Inflammatory macrophage treated with lipopolysaccharide for 4 hours (primary cell): Measurements from ENCODE around the gene SH2D6.
A peak's percentile ranks its signal among the peaks of the same experiment; 100 is the strongest.
"Not testable (repeated sequence)": the region's sequence is repeated elsewhere in the genome, so short reads cannot be mapped to it uniquely, and the experiment has no call there.

Experiments
- DNase-seq: peaks from one replicate; pipeline ENCODE4 v3.0.0-alpha.2; 2020

Gene SH2D6

GRCh38 chr2:85422072-85422457 is 3.6 kb downstream of the SH2D6 start:
- no peak for DNase-seq

GRCh38 chr2:85423525-85423924 is 5.0 kb downstream of the SH2D6 start:
- no peak for DNase-seq

- no peak for DNase-seq
Measured at GRCh38 chr2:85425588-85425987, 7.1 kb downstream of the SH2D6 start.

DNA sequence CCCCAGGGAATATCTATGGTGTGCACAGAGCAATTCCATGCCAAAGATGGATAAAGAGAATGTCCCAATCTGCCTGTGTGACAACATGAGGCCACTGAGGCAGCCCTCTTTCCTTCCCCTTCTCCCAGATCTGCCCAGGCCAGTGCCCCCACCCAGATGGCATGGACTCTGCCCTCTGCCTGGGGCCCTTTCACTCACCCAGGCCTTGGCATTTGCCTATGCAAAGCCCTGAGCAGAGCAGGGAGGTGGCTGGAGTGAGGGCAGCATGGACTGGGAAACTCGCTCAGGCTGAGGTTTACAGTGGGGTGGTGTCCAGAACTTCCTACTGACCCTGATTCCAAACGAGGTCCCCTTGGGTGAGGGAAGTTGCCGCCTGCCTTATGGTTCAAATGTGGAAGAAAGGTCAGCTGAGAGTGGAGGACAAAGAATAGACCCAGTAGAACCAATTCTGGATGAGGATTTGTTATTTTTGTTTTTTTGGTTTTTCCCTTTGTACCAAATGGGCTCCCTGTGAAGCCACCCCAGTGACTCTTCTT is 8.9 kb downstream of the SH2D6 start:
- DNase-seq: no peak

- peak; percentile 95 for DNase-seq
Measured at GRCh38 chr2:85428343-85428881, 9.9 kb downstream of the SH2D6 start.

DNA sequence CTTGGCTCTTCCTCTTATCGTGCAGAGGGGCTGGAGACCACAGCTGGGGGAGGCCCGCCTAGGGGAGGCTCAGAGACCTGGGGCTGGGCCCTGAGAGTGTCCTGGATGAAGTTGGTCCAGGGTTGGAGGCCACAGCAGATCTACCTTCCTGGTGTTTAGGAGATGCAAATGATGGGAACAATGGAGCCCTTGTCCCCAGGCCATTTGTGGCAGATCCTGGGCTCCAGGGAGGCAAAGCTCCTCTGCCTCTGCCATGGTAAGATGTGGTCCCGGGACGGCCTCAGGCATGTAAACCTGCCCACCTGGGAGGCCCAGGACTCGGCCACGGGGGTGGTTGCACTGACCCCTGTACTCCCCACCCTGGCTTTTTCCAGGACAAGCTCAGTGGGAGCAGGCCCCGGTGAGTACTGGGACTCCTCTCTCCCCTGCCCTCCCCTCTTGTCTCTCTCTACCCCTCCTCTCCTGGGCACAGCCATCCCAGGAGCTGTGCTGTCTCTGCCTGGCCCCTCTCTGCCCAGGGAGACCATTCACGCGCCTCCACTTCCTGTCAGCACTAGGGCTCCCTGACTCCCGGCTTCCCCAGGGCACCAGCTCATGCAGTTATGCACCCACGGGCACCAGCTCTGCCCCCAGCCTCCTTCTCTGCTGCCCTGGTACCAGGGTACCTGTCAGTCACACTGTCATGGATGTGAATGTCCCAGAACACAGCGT is 10.9 kb downstream of the SH2D6 start:
- DNase-seq: no peak

DNA sequence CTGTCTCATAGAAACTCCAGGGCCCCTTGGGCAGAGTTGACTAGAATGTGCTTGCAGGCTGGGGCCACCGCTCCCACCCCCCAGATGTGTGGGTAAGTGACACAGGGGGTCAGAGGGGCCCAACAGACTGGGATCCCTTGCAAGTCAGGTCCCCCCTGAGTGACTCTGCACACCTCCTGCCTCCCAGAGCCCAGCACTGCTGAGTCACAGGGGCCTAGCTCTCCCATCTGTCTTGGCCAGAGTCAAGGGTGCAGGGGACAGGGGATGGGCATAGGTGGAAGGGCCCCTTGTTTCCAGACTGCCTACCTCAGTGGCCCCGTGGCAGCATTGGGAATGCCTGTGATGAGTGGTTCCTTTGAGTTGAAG is 11.4 kb downstream of the SH2D6 start:
- DNase-seq: no peak

- DNase-seq: no peak
Measured at GRCh38 chr2:85430752-85431569, 12.4 kb downstream of the SH2D6 start.

DNA sequence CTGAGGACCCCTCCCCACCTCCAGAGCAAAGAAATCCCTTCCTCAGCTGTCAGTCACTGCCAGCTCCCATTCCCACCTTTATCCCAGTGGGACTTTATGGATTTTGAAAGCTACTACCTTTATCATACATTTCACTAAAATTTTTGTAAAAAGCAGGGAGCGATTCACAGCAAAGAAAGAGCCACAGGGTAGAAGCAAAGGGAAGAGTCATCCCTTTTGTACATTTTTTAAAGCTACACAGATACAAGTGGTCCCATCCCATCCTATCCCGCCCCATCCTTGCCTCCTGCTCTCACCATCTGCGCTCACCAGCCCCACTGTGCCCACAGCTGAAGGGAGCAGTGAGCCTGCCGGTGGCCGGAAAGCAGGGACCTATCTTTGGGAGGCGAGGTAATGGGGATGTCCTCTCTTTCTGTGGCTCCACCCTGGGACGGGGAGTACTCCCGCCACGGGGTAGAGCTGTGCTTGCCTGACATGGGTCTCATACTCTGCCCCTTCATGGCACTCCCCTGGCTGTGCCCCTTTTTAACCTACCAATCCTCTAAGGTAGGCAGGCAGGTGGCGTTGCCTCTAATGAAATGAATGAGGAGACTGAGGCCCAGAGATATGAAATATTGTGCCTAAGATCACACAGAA is 13.2 kb downstream of the SH2D6 start:
- DNase-seq: no peak

DNA sequence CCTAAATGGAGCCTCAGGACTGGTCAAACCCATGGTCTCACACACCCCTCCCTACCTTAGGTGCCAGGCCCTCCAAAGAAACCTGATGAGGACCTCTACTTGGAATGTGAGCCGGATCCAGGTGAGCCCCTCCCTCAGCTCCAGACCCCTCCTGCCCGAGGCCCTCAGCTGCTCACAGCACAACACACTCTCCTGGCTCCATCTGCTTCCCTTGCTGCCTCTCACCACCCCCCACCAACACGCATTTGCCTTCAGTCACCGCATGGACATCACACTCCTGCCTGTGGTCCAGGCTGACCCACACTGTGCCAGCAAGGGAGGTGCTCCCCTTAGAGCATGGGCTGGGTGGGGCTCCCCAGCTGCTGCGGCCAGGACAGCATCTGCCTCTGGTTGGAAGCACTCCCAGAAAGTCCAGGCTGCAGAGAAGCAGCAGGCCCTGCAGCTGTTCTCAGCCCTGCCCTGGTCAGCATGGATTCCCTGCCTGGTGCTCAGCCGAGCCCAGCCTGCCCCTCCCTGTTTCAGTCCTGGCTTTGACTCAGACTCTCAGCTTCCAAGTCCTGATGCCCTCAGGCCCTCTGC is 15.1 kb downstream of the SH2D6 start:
- DNase-seq: no peak

GRCh38 chr2:85434696-85435095 is 16.2 kb downstream of the SH2D6 start:
- no peak for DNase-seq

GRCh38 chr2:85435220-85435958 is 16.9 kb downstream of the SH2D6 start:
- DNase-seq: no peak

DNA sequence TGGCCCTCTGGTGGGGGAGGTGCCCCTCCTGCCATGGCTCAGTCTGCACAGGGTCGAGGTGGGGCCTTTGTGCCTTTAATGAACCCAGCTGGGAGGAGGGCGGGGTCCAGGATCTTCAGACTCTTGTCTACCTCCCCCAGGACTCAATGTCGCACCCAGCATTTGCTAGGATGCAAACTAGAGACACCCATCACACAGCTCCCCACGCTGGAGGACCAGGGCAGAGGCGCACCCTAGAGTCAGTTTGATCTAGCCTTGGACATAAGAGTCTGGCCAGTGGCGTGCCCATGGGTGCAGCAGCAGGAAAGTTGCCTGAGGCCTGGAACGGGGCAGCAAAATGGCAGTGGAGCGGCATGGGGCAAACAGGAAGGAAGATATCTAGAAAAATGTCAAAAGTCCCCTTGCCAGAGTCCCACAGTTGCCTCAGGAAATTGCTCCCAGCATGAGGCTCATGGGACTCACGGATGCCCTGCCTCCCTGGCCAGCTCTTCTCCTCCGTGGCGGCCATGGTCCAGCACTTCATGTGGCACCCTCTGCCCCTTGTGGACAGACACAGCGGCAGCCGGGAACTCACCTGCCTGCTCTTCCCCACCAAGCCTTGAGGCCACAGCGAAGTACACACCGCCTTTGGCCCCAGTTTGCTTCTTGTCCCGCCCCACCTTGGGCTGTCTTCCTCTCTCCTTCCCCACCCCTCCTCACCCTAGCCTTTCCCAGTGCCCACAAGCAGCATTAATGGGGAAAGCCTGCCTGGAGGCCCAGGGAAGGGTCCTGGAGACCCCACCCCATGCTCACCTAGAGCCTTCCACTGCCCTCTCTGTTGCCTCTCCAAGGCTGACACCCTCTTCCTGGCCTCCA is 17.7 kb downstream of the SH2D6 start:
- no peak for DNase-seq

DNA sequence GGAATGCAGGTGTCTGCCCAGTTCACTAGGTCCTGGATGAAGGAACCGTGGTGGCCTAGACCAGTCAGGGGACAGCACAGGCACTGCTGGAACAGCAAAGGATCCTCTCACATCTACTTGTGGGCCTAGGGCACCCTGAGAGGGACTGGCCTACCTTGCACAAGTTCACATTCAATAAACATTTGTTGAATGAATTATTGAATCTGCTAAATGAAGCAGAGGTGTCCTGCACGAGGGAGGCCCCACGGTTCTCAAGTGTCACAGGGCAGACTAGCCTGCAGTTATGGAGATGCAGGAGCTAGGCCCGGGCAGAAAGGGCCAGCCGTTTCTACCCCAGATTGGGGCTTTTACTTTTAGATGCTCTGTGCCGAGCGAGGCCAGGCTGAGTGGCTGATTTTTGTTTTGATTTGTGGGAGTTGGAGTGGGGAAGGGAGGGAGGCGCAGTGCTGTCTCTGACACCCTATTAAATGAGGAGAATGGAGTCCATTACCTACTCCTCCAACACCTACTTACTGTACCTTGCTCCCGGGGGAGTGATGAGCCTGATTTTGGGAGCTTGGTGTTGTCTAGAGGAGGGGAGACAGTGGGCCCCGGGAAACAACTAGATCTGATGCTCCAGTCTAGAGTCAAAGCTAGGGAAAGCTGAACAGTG is 18.4 kb downstream of the SH2D6 start:
- no peak for DNase-seq

DNA sequence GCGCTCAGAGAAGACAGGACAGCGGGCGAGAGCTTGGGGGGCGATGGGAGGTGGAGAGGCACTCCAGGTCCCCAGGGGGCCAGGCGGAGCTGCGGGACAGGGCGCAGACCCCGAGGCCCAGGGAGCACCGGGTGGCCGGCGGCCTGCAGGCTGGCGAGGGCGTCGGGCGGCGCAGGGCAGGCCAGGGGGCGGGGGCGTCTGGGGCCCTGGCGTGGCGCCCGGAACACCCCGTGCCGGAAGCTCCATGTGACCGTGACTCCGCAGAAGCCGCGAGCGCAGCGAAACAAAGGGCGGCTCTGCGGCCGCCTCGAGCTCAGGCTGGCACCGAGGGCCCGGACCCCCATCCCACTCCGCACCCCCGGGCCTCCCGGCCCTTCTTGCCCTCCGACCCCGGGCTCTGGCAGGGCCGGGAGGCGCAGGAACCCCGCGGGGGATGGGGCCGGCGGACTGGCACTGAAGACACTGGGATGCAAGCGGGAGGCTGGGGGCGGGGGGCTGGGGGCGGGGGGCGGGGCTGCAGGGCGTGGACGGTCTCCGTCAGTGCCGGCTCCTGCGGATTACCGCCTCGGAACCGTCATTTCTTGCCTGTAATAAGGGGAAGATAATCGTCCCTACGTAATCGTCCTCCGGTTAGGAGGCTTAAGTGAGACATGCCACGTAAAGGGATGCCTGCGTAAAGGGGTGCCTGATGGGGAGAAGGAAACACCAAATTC is 19.1 kb downstream of the SH2D6 start:
- peak; percentile 96 for DNase-seq

GRCh38 chr2:85438201-85439024 is 19.9 kb downstream of the SH2D6 start:
- DNase-seq: peak; percentile 37

- DNase-seq: no peak
Measured at GRCh38 chr2:85439025-85439472, 20.5 kb downstream of the SH2D6 start.

- not testable (repeated sequence) for DNase-seq
Measured at GRCh38 chr2:85439569-85439968, 21.1 kb downstream of the SH2D6 start.

- no peak for DNase-seq
Measured at GRCh38 chr2:85439986-85440385, 21.5 kb downstream of the SH2D6 start.
